ENCODE data around the gene TSC22D3.

GRCh38 chrX:107715331-107716117 is 60.1 kb downstream of the TSC22D3 start:
- TF ChIP-seq CTCF (IDR thresholded peaks at IDR 0.05; ENCODE audit: insufficient read depth, low read length, poor library complexity, severe bottlenecking) (no peak), EZH2phosphoT487 (conservative IDR thresholded peaks at IDR 0.05; ENCODE audit: low read length) (no peak)

All from SU-DHL-6 (cell line).